ENCODE results near the gene KRR1. TPM values are rescaled to one million over a fixed set of nuclear protein-coding genes. Genes with fewer than 3 reads are reported as not detected.

Gene KRR1
- total RNA-seq, 1 donor from 2014 or later = 56.9 TPM

GRCh38 chr12:75479963-75480461 is 31.4 kb downstream of the KRR1 start:
- Mint-ChIP-seq H3K4me1 (ENCODE audit: low read depth, unreplicated experiment) (peaks cover 28% of the 10 kb centered on the region), H3K4me3 (ENCODE audit: unreplicated experiment) (peak overlapping the region; percentile 91), H3K36me3 (ENCODE audit: low read depth, unreplicated experiment) (peaks cover 6% of the 10 kb centered on the region), H3K9me3 (ENCODE audit: unreplicated experiment) (no peaks in the 10 kb centered on the region), H3K27ac (ENCODE audit: unreplicated experiment) (peak overlapping the region; percentile 93), H3K27me3 (ENCODE audit: low read depth, unreplicated experiment) (no peaks in the 10 kb centered on the region)
- Histone ChIP-seq H3K4me3 (ENCODE audit: insufficient read depth, low read depth, low read length) (peak overlapping the region; percentile 53), H3K4me2 (ENCODE audit: low read length) (peak overlapping the region; percentile 94), H4K20me1 (ENCODE audit: insufficient read depth, low read length) (peaks cover 28% of the 10 kb centered on the region), H3K9me3 (ENCODE audit: insufficient read depth, low read depth, low read length) (no peaks in the 10 kb centered on the region), H3K79me2 (ENCODE audit: insufficient read depth, low read length) (peaks cover 43% of the 10 kb centered on the region), H3K36me3 (ENCODE audit: insufficient read depth, low read length) (peaks cover 8% of the 10 kb centered on the region), H3K4me1 (ENCODE audit: insufficient read depth, low read length) (peaks cover 26% of the 10 kb centered on the region), H3K27me3 (ENCODE audit: insufficient read depth, low read length) (no peaks in the 10 kb centered on the region), H2AFZ (ENCODE audit: low read depth, low read length) (peak overlapping the region; percentile 7), H3K9ac (ENCODE audit: low read length) (peak overlapping the region; percentile 90), H3K27ac (ENCODE audit: low read depth, low read length) (peak overlapping the region; percentile 89)
- FAIRE-seq = peak; percentile 71
- peak; percentile 92 for DNase-seq (ENCODE audit: low read depth)
- no peak for TF ChIP-seq EZH2 (IDR thresholded peaks at IDR 0.05; ENCODE audit: insufficient read depth, low read length)
- no peak for TF ChIP-seq CTCF (IDR thresholded peaks at IDR 0.05; ENCODE audit: insufficient read depth, low read depth, low read length)

GRCh38 chr12:75478116-75478794 is 33.2 kb downstream of the KRR1 start:
- Histone ChIP-seq H3K9me3 (ENCODE audit: insufficient read depth, low read depth, low read length) (no peaks in the 10 kb centered on the region), H3K36me3 (ENCODE audit: insufficient read depth, low read length) (peaks cover 5% of the 10 kb centered on the region), H4K20me1 (ENCODE audit: insufficient read depth, low read length) (peaks cover 13% of the 10 kb centered on the region), H3K4me1 (ENCODE audit: insufficient read depth, low read length) (peaks cover 12% of the 10 kb centered on the region), H3K79me2 (ENCODE audit: insufficient read depth, low read length) (peaks cover 25% of the 10 kb centered on the region), H3K4me3 (ENCODE audit: insufficient read depth, low read depth, low read length) (no peak overlapping the region), H3K27ac (ENCODE audit: low read depth, low read length) (no peak overlapping the region), H3K4me2 (ENCODE audit: low read length) (peak overlapping the region; percentile 7), H3K27me3 (ENCODE audit: insufficient read depth, low read length) (no peaks in the 10 kb centered on the region), H3K9ac (ENCODE audit: low read length) (no peak overlapping the region), H2AFZ (ENCODE audit: low read depth, low read length) (no peak overlapping the region)
- TF ChIP-seq EZH2 (IDR thresholded peaks at IDR 0.05; ENCODE audit: insufficient read depth, low read length) (no peak), CTCF (IDR thresholded peaks at IDR 0.05; ENCODE audit: insufficient read depth, low read depth, low read length) (no peak)
- FAIRE-seq = peak; percentile 45
- Mint-ChIP-seq H3K27ac (ENCODE audit: unreplicated experiment) (no peak overlapping the region), H3K27me3 (ENCODE audit: low read depth, unreplicated experiment) (no peaks in the 10 kb centered on the region), H3K36me3 (ENCODE audit: low read depth, unreplicated experiment) (peaks cover under 1% of the 10 kb centered on the region), H3K4me3 (ENCODE audit: unreplicated experiment) (no peak overlapping the region), H3K4me1 (ENCODE audit: low read depth, unreplicated experiment) (peaks cover 21% of the 10 kb centered on the region), H3K9me3 (ENCODE audit: unreplicated experiment) (no peaks in the 10 kb centered on the region)
- peak; percentile 51 for DNase-seq (ENCODE audit: low read depth)

GRCh38 chr12:75477137-75477536 is 34.3 kb downstream of the KRR1 start:
- Histone ChIP-seq H3K4me1 (ENCODE audit: insufficient read depth, low read length) (peaks cover 7% of the 10 kb centered on the region), H3K9ac (ENCODE audit: low read length) (no peak overlapping the region), H3K79me2 (ENCODE audit: insufficient read depth, low read length) (peaks cover 14% of the 10 kb centered on the region), H3K9me3 (ENCODE audit: insufficient read depth, low read depth, low read length) (no peaks in the 10 kb centered on the region), H4K20me1 (ENCODE audit: insufficient read depth, low read length) (peaks cover 2% of the 10 kb centered on the region), H2AFZ (ENCODE audit: low read depth, low read length) (no peak overlapping the region), H3K27ac (ENCODE audit: low read depth, low read length) (no peak overlapping the region), H3K27me3 (ENCODE audit: insufficient read depth, low read length) (no peaks in the 10 kb centered on the region), H3K4me3 (ENCODE audit: insufficient read depth, low read depth, low read length) (no peak overlapping the region), H3K4me2 (ENCODE audit: low read length) (no peak overlapping the region), H3K36me3 (ENCODE audit: insufficient read depth, low read length) (no peaks in the 10 kb centered on the region)
- Mint-ChIP-seq H3K36me3 (ENCODE audit: low read depth, unreplicated experiment) (no peaks in the 10 kb centered on the region), H3K4me3 (ENCODE audit: unreplicated experiment) (no peak overlapping the region), H3K27ac (ENCODE audit: unreplicated experiment) (no peak overlapping the region), H3K4me1 (ENCODE audit: low read depth, unreplicated experiment) (peaks cover 18% of the 10 kb centered on the region), H3K27me3 (ENCODE audit: low read depth, unreplicated experiment) (no peaks in the 10 kb centered on the region), H3K9me3 (ENCODE audit: unreplicated experiment) (no peaks in the 10 kb centered on the region)
- DNase-seq (ENCODE audit: low read depth) (no peak), FAIRE-seq (peak; percentile 54)
- TF ChIP-seq CTCF (IDR thresholded peaks at IDR 0.05; ENCODE audit: insufficient read depth, low read depth, low read length) (no peak), EZH2 (IDR thresholded peaks at IDR 0.05; ENCODE audit: insufficient read depth, low read length) (no peak)
